Skeletal muscle satellite cell (primary cell): ENCODE data around the gene SLC29A4.
"Not testable (repeated sequence)": the region's sequence is repeated elsewhere in the genome, so short reads cannot be mapped to it uniquely, and the experiment has no call there.

ENCODE experiments used
- H3K27me3 ChIP-seq: 2 replicates; pipeline ENCODE4 v1.7.0; 2013; ENCODE audit warnings: low read length; ENCODE audit not compliant: control insufficient read depth, insufficient read depth
- H3K36me3 ChIP-seq: 2 replicates; pipeline ENCODE4 v1.7.0; 2013; ENCODE audit warnings: mild to moderate bottlenecking, control low read depth, low read length; ENCODE audit not compliant: insufficient read depth
- H3K4me1 ChIP-seq: 2 replicates; pipeline ENCODE4 v1.7.0; 2013; ENCODE audit warnings: low read length; ENCODE audit not compliant: control insufficient read depth, insufficient read depth
- H3K4me2 ChIP-seq: 2 replicates; pipeline ENCODE4 v1.7.0; 2013; ENCODE audit warnings: mild to moderate bottlenecking, low read length
- H3K4me3 ChIP-seq: 2 replicates; pipeline ENCODE4 v1.7.0; 2013; ENCODE audit warnings: low read length
- H3K9ac ChIP-seq: 2 replicates; pipeline ENCODE4 v1.7.0; 2013; ENCODE audit warnings: mild to moderate bottlenecking, low read depth, low read length, moderate library complexity
- H3K9me3 ChIP-seq: replicated peaks from 2 replicates; pipeline ENCODE4 v1.7.0; 2013; ENCODE audit warnings: mild to moderate bottlenecking, control low read depth, low read length

The SLC29A4 gene

DNA sequence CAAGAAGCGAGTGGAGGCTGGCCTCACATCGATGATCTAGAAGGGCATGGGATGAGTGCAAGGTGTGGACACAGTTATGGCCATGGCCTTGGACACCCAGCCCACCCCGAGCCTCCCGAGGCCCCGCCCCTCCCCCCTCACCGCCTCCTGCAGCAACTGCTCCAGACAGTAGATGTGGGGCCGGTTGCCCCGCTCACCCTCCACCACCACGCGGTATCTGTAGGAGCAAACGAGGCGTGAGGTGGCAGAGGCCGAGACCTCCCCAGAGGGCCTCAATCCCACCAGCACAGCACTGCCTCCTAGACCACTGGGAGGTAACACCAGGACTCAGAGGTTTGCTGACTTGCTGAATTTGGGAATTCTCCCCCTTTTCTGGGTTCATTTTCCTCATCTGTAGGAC lies 37.6 kb downstream of the SLC29A4 start:
- peaks cover 7% of the 10 kb centered on the region for H3K9me3 ChIP-seq
- H3K27me3 ChIP-seq, result no peaks in the 10 kb centered on the region
- H3K36me3 ChIP-seq, result peaks cover 56% of the 10 kb centered on the region

DNA sequence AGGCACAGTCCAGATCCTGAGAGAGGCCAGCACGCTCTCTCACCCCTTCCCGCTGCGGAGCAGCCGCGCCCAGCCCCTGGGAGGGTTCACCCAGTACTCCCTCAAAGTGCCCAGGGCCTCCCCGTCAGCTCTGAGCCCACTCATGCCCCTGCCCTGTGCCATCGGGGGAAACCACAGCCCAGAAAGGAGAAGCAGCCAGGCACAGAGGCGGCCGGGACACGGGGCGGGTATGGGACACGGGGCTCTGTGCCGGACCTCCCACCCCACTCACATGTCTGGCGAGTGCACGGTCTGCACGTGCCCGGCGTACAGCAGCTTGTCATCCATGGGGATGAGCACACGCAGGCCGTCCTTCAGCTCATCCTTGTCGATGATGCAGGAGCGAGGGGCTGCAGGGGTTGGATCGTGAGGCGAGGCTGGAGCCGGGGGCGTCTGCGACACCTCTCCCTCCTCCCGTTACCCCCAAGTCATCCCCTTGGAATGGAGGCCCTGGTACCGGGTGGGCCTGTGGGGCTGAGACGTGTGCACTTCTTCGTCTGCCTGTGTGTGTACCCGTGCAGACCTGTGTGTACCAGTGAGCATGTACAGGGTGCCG lies 38.2 kb downstream of the SLC29A4 start:
- H3K9ac ChIP-seq, result no peak overlapping the region
- peaks cover 56% of the 10 kb centered on the region for H3K36me3 ChIP-seq
- peaks cover 7% of the 10 kb centered on the region for H3K9me3 ChIP-seq
- H3K4me2 ChIP-seq, result no peak overlapping the region
- no peaks in the 10 kb centered on the region for H3K27me3 ChIP-seq
- H3K4me3 ChIP-seq, result no peak overlapping the region
- no peaks in the 10 kb centered on the region for H3K4me1 ChIP-seq

More for the DNA sequence above, 37.6 kb downstream of the SLC29A4 start:
- Histone ChIP-seq H3K4me3 (no peak overlapping the region), H3K4me2 (no peak overlapping the region), H3K4me1 (no peaks in the 10 kb centered on the region), H3K9ac (no peak overlapping the region)

DNA sequence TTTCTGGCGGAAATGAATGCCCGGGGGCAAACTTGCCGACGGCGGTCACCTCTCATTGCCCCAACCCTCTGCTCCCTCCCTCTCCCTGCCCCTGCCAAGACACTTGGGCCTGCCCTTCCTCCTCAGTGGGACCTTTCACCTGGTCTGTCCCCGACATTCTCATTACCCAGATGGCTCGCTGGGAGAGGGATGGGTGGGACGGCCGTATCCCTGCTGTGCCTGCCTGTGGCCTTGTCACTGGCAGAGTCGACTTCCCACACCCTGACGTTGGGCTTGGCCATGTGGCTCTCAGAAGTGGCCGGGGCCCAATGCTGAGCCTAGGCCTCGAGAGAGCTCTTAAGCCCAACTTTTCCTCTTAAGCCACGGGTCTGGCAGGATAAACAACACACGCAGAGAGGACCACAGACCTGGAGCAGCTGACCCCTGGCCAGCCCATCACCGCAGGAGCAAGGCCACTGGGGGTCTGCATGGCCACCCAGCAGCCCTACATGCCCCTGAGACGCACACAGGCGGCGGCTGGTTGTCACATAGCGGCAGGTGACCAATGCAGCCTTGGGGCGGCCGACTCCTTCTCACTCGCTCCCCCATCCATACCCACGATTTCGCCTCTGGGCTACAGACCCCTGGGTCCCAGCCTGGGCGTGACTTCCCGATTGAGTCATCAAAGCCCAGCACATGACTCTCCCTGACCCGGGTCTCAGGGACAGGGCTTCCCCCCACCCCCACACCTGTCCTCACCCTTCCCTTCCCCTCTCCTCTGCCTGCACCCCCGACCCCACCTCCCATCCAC lies 40.1 kb downstream of the SLC29A4 start:
- peaks cover 7% of the 10 kb centered on the region for H3K9me3 ChIP-seq
- peaks cover 57% of the 10 kb centered on the region for H3K36me3 ChIP-seq
- H3K4me3 ChIP-seq, result no peak overlapping the region
- H3K4me1 ChIP-seq, result no peaks in the 10 kb centered on the region
- H3K9ac ChIP-seq, result no peak overlapping the region
- no peak overlapping the region for H3K4me2 ChIP-seq
- H3K27me3 ChIP-seq, result no peaks in the 10 kb centered on the region

DNA sequence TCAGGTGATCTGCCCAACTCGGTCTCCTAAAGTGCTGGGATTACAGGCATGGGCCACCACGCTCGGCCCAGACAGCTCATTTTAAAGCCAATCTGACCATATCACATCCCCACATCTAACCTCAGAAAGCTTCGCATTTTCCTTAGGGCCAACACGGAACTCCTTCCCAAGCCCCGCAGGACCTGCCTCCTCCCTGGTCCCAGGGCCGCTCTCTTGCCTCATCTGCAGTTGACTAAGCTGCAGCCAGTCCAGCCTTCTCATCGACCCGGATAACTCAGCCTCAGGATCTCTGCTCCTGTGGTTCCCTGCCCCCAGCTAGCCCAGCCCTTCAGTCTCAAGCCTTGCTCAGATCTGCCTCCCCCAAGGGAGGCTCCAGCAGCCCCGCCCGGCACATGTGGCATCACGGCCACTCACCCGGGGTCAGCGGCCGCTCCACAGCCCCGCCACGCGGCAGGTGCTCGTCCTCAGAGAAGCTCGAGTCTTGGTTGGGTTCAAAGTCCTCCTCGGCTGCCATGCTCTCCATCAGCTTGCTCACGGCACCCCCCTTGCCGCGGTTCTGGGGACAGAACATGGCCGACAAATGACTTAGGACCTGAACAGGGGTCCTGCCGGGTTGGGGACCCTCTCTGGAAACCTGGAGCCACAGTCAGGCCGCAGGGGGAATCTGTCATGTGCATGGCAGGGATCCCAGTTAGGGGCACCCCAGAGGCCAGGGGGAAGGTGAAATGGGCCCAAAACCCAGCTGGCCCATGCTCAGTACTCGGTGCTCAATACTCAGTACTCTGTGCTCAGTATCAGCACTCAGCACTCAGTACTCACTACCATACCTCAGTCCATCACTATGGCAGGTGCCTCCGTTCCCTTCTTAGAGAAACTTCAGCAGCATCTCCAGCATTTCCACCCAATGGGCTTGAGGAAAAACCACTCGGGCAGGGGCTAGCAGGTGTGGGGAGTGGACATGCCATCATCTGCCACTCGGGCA lies 41.3 kb downstream of the SLC29A4 start:
- H3K4me1 ChIP-seq, H3K4me3 ChIP-seq, H3K9ac ChIP-seq, H3K4me2 ChIP-seq, H3K9me3 ChIP-seq, H3K27me3 ChIP-seq: not testable (repeated sequence)
- peaks cover 49% of the 10 kb centered on the region for H3K36me3 ChIP-seq

DNA sequence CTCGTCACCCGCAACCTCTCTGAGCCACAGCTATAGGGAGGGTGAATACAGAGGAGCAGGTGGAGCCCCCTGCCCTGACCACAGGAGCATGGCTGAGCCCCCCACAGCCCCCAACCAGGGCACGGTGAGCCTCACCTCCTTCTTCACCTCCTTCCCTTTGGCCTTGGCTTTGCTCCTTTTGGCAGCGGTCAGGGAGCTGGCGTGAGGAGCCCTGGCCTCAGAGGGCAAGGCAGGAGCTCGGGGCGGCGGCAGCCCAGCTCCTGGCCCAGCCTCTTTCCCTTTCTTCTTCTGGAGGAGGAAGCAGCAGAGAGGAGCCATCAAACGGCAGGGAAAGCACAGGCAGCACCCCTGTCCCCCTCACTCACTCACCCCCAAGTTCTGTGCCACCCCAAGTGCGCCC lies 42.2 kb downstream of the SLC29A4 start:
- H3K9me3 ChIP-seq, result no peaks in the 10 kb centered on the region
- no peak overlapping the region for H3K9ac ChIP-seq
- H3K4me3 ChIP-seq, result no peak overlapping the region
- no peaks in the 10 kb centered on the region for H3K4me1 ChIP-seq
- H3K4me2 ChIP-seq, result no peak overlapping the region
- H3K27me3 ChIP-seq, result no peaks in the 10 kb centered on the region
- peaks cover 48% of the 10 kb centered on the region for H3K36me3 ChIP-seq

DNA sequence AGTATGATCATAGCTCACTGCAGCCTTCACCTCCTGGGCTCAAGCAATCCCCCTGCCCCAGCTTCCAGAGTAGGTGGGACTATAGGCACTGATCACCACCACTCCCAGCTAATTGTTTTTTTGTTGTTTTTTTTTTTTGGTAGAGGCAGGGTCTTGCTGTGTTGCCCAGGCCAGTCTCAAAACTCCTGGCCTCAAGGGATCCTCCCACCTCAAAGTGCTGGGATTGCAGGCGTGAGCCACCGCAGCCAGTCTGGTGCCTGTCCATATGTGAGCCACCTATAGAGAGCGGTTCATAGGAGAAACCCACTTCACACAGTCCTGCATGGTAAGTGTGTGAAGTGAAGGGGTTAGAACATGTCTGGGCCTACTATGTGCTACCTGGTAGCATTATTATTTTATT lies 47.5 kb downstream of the SLC29A4 start:
- no peak overlapping the region for H3K9ac ChIP-seq
- no peaks in the 10 kb centered on the region for H3K27me3 ChIP-seq
- H3K9me3 ChIP-seq, result no peaks in the 10 kb centered on the region
- H3K4me3 ChIP-seq, result no peak overlapping the region
- peaks cover 47% of the 10 kb centered on the region for H3K36me3 ChIP-seq
- H3K4me2 ChIP-seq, result no peak overlapping the region
- H3K4me1 ChIP-seq, result no peaks in the 10 kb centered on the region

DNA sequence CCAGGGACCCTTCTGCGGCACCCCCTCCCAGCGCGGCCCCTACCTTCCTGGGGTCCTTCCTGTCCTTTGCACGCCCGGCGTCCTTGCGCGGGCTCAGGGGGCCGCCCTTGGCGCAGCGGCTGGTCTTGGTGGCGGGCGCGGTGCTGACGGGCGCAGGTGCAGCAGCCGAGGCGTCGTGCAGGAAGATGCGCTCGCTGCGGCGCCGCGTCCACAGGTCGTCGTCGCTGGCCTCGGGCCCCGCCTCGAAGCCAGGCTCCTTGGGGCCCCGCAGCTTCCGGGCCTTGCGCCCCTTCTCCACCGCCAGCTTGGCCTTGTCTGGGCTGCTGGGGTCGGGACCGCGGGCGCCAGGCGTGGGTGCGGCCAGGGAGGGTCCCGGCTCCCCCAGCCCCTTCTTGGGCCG lies 49.8 kb downstream of the SLC29A4 start:
- H3K27me3 ChIP-seq, result no peaks in the 10 kb centered on the region
- no peaks in the 10 kb centered on the region for H3K9me3 ChIP-seq
- H3K4me1 ChIP-seq, result no peaks in the 10 kb centered on the region
- H3K4me3 ChIP-seq, result no peak overlapping the region
- H3K9ac ChIP-seq, result no peak overlapping the region
- peaks cover 42% of the 10 kb centered on the region for H3K36me3 ChIP-seq
- H3K4me2 ChIP-seq, result no peak overlapping the region

DNA sequence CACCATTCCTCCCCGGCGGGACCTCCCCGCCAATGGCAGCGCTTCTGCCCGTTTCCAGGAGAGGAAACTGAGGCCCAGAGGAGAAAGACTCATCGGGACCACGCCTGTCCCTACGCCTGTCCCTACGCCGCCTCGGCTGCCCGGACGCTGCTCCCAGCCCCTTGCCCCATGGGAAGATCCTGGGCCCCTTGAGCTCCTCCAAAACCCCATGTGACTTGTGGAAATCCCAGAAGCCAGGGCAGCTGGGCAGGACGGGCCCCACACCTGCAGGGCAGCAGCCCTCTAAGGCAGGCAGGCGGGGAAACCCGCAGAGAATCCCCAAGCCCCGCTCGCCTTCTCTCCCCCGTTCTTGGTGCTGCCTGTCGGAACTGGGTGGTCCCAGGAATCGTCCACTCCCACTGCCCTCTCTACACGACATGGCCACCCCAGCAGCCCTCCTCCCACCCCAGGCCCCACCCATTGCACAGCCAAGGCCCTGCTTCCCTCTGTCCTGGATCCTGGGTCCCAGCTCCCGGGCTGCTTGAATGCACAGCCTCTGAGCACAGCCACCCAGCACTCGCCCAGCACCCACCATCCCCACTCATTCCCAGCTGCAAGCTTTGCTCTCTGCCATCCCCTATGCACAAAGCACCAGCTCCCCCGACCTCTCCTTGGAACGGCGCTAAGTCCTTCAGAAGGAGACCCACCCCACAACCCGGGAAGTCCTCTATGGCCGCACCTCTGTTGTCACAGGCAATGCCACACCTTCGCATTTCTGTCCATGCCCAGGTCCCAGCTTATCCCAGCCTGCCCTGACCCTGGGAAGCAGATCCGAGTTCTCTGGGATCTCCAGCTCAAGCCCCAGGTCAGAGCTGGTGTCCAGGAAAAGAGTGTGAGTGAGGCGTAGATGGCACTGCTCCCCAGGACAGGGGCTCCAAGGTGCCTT lies 50.6 kb downstream of the SLC29A4 start:
- peaks cover 49% of the 10 kb centered on the region for H3K36me3 ChIP-seq
- H3K4me2 ChIP-seq, result no peak overlapping the region
- H3K4me1 ChIP-seq, result no peaks in the 10 kb centered on the region
- H3K9ac ChIP-seq, result no peak overlapping the region
- H3K27me3 ChIP-seq, result no peaks in the 10 kb centered on the region
- H3K9me3 ChIP-seq, result no peaks in the 10 kb centered on the region
- no peak overlapping the region for H3K4me3 ChIP-seq

DNA sequence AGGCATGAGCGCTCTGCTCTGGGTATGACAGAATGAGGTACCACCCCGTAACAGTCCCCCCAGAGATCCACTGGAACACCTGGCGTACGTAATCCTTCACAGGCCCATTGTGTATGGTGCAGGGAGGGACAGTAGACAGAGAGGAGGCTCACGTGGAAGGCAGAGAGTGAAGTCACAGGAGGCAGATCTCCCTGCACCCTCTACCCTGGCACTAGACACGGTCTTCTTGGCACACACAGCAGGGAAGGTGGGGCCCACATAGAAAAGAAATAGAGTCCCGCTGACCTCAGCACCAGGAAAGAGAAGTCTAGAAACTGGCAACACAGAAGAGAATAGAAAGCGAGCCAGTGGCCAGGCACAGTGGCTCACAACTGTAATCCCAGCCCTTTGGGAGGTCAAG lies 51.9 kb downstream of the SLC29A4 start:
- no peak overlapping the region for H3K4me3 ChIP-seq
- H3K4me2 ChIP-seq, result no peak overlapping the region

DNA sequence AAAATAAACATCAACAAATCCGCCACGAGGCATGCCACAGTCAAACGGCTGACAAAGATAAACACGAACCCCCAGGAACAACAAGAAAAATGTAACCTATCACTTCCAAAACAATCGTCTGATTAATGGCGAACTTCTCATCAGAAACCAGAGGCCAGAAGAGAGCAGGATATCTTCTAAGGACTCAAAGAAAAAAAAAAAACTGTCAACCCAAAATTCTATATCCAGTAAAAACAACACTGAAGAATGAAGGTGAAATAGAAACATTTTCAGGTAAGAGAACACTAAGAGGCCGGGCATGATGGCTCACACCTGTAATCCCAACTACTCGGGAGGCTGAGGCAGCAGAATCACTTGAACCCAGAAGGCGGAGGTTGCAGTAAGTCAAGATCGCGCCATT lies 54.3 kb downstream of the SLC29A4 start:
- peaks cover 36% of the 10 kb centered on the region for H3K36me3 ChIP-seq
- H3K9me3 ChIP-seq, result no peaks in the 10 kb centered on the region
- H3K4me1 ChIP-seq, result no peaks in the 10 kb centered on the region
- no peaks in the 10 kb centered on the region for H3K27me3 ChIP-seq
- H3K4me3 ChIP-seq, result no peak overlapping the region
- H3K9ac ChIP-seq, result no peak overlapping the region
- H3K4me2 ChIP-seq, result no peak overlapping the region

More for the DNA sequence above, 51.9 kb downstream of the SLC29A4 start:
- Histone ChIP-seq H3K27me3 (no peaks in the 10 kb centered on the region), H3K4me1 (no peaks in the 10 kb centered on the region), H3K36me3 (peaks cover 47% of the 10 kb centered on the region), H3K9me3 (no peaks in the 10 kb centered on the region), H3K9ac (no peak overlapping the region)
